CD4-positive, alpha-beta T cell treated with Interleukin-1 beta for 1 hour (primary cell): ENCODE measurements around the gene MRPL34.
"Not testable (repeated sequence)": the region's sequence is repeated elsewhere in the genome, so short reads cannot be mapped to it uniquely, and the experiment has no call there.

Source experiments
- DNase-seq, 2 donors: peaks; one replicate each; pipeline ENCODE4 v3.0.0-alpha.2; 2020 to 2022

The MRPL34 gene

GRCh38 chr19:17305517-17306284, at the start of gene MRPL34:
Gene MRPL34 (plus strand): TSS chr19:17305872. CDS start chr19:17305893, 21 bp downstream.
- DNase-seq = peak; percentile 98 to 100

- DNase-seq = no peak
Observed at GRCh38 chr19:17256130-17256529, 49.5 kb upstream of the MRPL34 start.

DNA sequence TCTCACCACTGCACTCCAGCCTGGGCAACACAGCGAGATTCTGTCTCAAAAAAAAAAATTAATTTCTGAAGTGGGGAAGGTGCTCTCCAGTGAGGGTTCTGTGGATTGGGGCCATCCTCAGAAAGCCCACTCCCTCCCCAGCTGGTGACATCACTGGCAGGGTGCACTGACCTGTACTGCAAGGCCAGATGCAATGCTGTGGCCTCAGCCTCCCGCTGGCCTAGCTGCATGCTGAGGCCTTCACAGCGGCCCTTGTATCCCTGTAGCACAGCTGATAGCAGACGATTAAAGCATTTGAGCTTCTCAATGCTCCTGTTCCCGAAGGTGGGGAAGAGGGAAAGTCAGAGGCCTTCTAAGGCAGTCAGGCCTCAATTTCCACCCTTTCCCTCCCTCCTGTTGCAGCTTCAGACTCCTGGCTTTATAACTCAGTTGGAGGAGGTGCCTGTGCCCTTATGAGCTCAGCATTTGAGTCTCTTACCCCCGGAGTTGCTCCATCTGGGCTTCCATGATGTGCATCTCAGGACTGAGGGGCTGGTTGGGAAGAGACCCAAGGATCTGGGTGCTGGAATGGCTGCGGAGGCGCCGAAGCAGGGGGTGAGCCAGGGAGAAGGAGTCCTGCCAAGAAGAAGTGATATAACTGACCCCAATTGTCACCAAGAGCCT, 46.4 kb upstream of the MRPL34 start:
- DNase-seq = no peak

GRCh38 chr19:17259934-17260333, 45.7 kb upstream of the MRPL34 start:
- no peak for DNase-seq

- peak; percentile 88 to 90 for DNase-seq
Observed at GRCh38 chr19:17260842-17261325, 44.8 kb upstream of the MRPL34 start.

- no peak for DNase-seq
Observed at GRCh38 chr19:17262557-17262956, 43.1 kb upstream of the MRPL34 start.

DNA sequence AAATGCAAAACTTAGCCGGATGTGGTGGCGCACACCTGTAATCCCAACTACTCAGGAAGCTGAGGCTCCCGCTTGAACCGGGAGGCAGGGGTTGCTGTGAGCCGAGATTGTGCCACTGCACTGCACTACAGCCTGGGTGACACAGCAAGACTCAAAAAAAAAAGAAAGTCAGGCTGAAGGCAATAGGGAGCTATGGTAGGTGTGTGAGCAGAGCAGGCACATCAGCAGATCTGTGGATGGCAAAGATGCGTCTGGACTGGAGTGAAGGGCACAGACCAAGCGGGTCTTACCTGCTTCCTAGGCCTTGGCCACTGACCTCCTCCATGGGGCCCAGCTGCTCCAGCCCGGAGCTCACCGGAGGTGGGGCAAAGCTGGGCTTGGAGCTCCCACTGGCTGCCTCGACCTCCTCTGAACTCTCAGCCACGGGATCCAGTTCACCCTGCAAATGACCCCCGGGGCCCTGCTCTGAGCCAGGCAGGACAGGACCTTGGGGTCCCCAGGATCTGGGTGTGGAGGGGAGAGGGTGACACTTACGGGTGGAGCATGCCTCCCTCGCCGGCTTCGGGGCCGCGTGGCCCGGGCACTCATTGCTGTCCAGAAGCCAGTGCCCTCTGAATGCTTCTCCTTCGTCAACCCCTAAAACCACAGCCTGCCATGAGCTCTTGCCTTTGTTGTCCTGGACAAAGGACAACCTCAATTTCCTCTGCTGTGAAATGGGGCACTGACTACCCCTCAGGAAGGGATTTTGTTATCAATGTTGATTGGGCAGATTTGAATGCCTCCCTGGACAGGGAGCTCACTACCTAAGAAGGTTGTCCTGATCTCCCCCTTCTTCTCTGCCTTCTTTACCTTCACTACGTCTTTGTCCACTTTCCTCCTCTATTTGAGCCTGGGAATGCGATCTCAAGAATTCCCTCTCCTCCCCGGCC, 41.7 kb upstream of the MRPL34 start:
- DNase-seq = no peak

DNA sequence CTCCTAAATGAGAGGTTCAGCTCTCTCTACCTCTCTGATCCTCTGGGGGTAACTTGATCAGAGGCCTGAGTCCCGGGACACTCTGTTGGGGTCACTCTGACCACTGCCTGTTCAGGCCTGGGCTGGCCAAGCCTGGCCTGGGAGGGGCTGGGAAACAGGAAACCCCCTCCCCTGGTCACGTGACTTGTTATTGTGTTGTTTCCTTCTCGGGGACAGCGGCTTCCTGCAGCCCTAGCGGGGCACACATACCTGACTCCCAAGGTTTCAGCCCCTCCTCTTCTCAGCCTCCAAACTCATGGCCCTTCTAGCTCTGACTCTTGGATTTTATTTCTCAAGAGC, 41.1 kb upstream of the MRPL34 start, which contains the start of gene USHBP1:
Gene USHBP1, minus strand, starts transcription at position 105 of the 339 bp plus-strand sequence. CDS start 446 bp downstream, outside the sequence.
- DNase-seq = peak in 1 of 2 donors; percentile 11

DNA sequence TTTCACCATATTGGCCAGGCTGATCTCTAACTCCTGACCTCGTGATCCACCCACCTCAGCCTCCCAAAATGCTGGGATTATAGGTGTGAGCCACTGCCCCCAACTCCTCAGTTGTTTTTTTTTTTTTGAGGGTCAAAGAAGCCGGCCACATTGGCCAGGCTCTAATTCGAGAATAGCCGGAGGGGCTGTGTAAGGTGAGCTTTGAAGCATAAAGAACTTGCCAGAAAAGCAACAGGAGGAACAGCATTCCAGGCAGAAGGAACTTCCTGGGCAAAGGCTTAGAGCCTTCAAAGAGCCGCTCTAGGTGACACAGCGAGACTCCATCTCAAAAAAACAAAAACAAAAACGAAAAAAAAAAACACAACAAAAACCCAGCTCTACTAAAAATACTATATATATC, 39.6 kb upstream of the MRPL34 start:
- DNase-seq = no peak

DNA sequence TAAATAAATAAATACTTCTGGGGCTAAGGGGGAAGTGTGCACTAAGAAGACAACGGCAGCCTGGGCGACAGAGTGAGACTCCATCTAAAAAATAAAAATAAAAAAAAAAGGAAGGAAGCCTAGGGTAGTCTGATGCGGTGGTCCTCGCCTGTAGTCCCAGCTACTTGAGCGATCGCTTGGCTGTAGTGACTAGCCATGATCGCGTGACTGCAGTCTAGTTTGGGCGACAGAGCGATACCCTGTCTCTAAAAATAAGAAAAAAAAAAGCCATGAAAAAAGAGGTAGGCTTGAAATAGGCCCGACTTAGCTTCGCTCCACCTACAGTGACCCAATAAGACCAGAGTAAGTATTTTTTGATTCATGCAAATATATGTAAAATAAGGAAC, 39.1 kb upstream of the MRPL34 start:
- no peak for DNase-seq

DNA sequence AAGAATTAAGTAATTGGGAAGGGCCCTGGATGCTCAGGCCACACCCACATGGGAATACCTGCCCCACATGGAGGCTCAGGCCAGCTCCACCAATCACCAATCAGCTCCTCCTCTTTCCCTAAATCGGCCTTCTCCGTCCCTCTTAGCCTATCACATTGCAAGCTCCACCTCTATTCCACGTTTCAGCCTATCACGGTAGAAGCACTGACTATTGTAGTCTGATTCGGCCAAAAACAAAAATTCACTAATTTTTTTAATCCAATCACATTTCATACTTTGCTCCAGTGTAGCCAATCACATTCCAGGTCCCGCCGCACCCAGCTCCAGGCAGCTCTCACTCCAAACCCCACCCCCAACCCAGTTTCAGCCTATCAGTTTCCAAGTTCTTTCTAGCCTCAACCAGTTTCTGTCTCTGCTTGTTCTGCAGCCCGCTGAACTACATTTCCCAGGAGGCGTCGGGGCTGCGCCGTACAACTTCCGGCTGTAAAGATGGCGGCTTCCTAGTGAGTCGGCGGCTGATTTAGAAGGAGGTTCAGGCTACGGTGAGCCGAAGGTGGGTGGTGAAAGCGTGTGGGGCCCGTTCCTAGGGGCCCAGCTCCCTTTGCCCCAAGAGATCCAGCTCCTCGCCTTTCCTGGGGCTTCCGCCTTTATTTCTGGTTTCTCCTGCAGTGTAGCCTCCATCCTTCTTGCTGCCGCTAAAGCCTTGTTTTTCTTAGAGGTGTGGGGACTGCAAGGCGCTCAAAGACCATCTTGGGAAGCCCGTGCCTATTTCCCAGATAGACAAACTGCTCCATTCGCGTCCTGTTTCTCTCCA, 38.5 kb upstream of the MRPL34 start, which contains the start of gene BABAM1:
Gene BABAM1, plus strand, starts transcription at position 469 of the 814 bp plus-strand sequence. CDS start 1,364 bp downstream, outside the sequence.
- DNase-seq = peak; percentile 98

GRCh38 chr19:17268754-17269153, 36.9 kb upstream of the MRPL34 start:
- no peak for DNase-seq

GRCh38 chr19:17274892-17275291, 30.8 kb upstream of the MRPL34 start:
- not testable (repeated sequence) for DNase-seq

DNA sequence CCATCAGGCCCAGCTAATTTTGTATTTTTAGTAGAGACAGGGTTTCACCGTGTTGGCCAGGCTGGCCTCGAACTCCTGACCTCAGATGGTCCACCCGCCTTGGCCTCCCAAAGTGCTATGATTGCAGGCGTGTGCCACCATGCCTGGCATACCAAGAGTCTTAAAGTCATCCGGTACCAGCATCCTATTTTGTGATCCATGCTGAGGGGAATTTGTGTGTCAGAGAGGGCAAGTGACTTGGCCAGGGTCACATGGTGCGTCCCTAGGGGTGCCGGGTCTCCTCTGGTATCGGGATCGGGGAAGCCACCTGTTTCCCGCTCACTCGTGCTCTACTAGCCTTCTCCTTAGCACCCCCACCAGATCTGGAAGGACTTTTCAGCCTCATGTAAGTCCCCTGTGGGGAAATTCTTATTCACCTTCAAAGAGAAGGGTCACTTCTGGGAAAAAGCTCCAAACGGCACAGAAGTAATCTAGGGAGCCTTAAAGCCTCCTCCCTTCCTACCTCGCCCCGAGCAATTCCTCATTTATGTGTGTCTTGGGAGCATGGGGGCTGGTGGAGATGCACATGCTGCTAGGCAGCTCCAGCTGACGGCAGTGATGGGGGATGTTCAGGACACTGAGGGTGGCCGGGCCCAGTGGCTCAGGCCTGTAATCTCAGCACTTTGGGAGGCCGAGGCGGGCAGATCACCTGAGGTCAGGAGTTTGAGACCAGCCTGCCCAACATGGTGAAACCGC, 30.1 kb upstream of the MRPL34 start:
- DNase-seq = no peak

- DNase-seq = no peak
Observed at GRCh38 chr19:17279436-17279835, 26.2 kb upstream of the MRPL34 start.

- peak in 1 of 2 donors; percentile 60 for DNase-seq
Observed at GRCh38 chr19:17281391-17282304, 24.0 kb upstream of the MRPL34 start, which contains the start of gene ANKLE1. Gene ANKLE1 (plus strand): TSS chr19:17281901. CDS start chr19:17281921, 20 bp downstream.

DNA sequence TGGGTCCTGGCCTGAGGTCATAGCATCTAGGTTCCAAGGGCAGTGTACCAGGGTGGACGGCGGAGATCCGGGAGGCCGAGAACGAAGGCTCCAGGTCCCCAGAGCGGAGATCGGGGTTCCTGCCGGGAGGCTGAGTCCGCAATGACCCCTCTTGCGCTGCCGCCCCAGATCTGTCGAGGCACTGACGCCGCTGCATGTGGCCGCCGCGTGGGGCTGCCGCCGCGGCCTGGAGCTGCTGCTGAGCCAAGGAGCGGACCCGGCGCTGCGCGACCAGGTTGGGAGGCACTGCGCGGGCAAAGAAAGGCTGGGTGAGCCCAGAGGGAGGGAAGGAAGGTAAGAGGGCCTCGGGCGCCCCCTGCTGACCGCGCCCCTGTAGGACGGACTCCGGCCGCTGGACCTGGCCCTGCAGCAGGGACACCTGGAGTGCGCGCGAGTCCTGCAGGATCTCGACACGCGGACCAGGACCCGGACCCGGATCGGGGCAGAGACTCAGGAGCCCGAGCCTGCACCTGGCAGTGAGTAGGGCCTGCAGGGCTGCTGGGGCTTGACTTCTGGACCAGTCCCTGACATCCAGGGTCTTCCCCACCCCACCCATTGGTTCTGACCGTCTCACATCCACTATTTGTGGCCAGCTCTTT, 23.1 kb upstream of the MRPL34 start:
- DNase-seq = peak; percentile 79 to 80

DNA sequence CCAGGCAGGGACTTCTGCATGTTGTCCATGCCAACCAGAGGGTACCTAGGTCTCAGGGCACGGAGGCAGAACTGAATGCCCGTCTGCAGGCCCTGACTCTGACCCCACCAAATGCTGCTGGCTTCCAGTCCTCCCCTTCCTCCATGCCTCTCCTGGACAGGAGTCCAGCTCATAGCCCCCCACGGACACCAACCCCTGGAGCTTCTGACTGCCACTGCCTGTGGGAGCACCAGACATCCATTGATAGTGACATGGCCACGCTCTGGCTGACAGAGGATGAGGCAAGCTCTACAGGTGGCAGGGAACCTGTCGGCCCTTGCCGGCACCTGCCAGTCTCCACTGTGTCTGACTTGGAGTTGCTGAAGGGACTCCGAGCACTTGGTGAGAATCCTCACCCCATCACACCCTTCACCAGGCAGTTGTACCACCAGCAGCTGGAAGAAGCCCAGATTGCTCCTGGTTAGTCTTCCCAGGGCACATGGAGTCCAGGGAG, 22.1 kb upstream of the MRPL34 start:
- DNase-seq = no peak

DNA sequence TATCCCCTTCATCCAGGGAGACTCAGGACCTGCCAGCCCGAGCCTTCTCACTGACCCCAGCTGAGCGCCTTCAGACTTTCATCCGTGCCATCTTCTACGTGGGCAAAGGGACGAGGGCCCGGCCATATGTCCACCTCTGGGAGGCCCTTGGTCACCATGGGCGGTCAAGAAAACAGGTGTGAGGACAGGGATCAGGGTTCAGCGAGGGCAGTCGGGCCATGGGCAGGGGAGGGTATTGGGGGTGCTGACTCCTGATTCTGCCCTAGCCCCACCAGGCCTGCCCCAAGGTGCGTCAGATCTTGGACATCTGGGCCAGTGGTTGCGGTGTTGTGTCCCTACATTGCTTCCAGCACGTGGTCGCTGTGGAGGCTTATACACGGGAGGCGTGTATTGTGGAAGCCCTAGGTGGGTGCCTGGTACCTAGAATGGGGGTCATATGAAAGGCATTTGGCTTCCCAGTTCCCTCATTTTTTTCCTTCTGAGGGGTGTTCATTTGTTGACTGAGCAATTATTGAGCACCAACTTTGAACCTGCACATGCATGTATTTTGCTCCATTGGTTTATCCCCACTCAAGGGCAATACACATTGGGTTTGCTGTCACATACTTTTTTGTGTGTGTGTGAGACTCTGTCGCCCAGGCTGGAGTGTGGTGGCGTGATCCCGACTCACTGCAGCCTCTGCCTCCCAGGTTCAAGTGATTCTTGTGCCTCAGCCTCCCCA, 20.1 kb upstream of the MRPL34 start:
- DNase-seq = no peak
